D721Med (cell line): Measurements from ENCODE around the gene LGALS3.

Experiments used
- DNase-seq: peaks from one replicate; pipeline ENCODE4 v3.0.0; 2011; ENCODE audit warnings: low spot score; ENCODE audit not compliant: insufficient read length
- FAIRE-seq: peaks from 2 replicates; lab custom pipeline; 2011; peaks lifted over from hg19 to GRCh38; lab: Jason Lieb, UNC
- CTCF ChIP-seq: IDR thresholded peaks from 2 replicates; pipeline ENCODE4 v1.5.1; 2012; ENCODE audit warnings: mild to moderate bottlenecking, control low read depth; ENCODE audit not compliant: insufficient read depth; ENCODE audit errors: missing control alignments

The LGALS3 gene

GRCh38 chr14:55152052-55152753, 23.2 kb downstream of the LGALS3 start:
- DNase-seq: no peak
- no peak for TF ChIP-seq CTCF
- no peak for FAIRE-seq

DNA sequence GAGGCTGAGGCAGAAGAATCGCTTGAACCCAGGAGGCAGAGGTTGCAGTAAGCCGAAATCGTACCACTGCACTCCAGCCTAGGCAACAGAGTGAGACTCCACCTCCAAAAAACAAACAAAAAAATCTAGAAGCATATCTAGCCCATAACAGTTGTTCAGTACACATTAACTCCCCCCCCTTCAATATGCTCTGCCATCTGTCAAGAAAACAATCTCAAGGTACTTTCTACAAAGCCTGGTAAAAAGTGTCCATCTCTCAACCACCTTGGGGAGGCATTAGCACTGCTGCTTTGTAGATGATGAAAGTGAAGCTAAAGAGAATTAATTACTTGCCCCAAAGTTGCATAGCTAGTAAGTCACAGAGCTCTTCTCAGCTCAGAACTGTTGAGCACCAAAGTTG, 24.9 kb downstream of the LGALS3 start:
- FAIRE-seq (peak; percentile 35), DNase-seq (no peak)
- no peak for TF ChIP-seq CTCF

DNA sequence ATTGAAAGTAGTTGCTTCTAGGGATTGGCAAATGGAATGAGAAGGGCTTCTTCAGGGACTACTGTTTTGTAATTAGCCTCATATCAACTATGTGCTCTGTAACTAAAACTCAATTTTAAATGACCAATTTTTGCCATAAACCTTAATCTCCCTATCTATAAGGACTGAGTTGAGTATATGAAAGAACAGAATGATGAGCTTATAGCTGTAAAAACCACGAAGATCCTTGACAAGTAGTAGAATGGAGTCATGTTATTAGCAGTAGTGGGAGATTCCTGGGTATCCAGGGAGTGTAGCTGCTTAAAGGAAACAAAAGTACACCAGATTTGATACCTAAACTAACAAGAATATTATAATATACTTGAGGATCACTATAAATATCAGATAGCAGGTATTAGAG, 28.0 kb downstream of the LGALS3 start:
- FAIRE-seq: no peak
- TF ChIP-seq CTCF: no peak
- no peak for DNase-seq

- FAIRE-seq: no peak
- TF ChIP-seq CTCF: no peak
These were observed 29.4 kb downstream of the LGALS3 start for GRCh38 chr14:55158412-55158811.

DNA sequence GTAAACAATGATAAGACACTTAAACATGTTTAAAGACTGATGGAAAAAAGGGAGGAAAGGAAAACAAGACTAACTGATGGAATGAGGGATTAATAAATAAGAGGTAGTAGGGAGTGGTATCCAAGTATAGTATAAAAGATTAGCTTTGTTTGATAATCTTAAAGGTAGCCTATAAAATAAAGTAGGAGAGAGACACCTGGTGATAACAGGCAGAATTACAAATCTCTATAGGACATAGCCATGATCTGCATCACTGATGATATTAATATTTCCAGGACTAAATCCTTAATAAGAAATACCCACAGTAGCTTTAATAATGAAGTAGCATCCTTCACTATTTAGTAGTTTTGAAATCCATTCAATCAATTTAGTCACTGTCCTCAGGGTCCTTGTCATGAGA, 31.9 kb downstream of the LGALS3 start:
- FAIRE-seq: peak; percentile 56
- DNase-seq: no peak
- peak; percentile 60 for TF ChIP-seq CTCF

More at GRCh38 chr14:55158412-55158811, 29.4 kb downstream of the LGALS3 start:
- DNase-seq: no peak

DNA sequence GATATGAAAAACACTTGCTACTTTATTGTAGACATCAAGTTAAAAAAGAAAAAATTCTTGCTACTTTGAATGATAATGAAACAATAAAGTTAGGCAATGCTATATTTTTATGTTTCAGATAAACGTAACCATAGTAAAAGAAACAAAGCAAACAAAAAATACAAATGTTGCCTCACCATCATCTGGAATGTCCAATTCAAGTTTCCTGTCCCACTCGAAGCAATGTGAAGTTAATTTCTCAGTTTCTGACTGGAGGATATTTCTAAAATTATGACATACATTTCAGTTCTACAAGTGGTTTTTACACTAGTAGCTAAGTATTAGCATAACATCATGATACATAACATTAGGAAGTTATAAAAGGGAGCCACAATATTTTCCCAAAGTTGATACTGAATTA, 41.5 kb downstream of the LGALS3 start:
- no peak for FAIRE-seq
- no peak for TF ChIP-seq CTCF
- DNase-seq: no peak

DNA sequence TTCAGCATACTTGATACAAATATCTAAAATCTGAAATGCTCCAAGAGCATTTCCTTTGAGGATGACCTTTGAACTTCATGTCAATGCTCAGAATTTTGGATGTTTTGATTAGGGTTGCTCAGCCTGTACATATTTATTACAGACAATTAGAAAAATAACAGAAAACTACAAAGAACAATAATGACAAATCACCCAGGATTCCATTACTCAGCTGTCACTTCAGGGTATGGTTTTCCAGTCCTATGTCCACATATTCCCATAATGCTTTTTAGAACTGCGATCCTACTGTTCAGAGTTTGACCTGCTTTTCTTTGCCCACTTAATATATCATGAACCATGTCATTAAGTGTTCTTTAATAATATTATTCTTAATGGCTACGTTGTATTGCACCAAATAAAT, 51.0 kb downstream of the LGALS3 start:
- no peak for DNase-seq

More for the DNA sequence above, 51.0 kb downstream of the LGALS3 start:
- no peak for TF ChIP-seq CTCF
- no peak for FAIRE-seq
